HepG2 (cell line): ENCODE data around the gene C11orf91. TPM values are rescaled to one million over a fixed set of nuclear protein-coding genes. Genes with fewer than 3 reads are reported as not detected.

ENCODE experiments used
- CCDC6 ChIP-seq: sonication (generic); formaldehyde crosslinking; IDR thresholded peaks from 2 replicates; pipeline ENCODE4 v1.8.1; 2022; ENCODE audit warnings: mild to moderate bottlenecking, missing genetic modification reagents, moderate library complexity
- HES4 ChIP-seq: sonication (generic); formaldehyde crosslinking; IDR thresholded peaks from 2 replicates; pipeline ENCODE4 v1.9.0; 2021; ENCODE audit warnings: mild to moderate bottlenecking, missing genetic modification reagents, borderline replicate concordance
- KAT7 ChIP-seq: IDR thresholded peaks from 2 replicates; pipeline ENCODE4 v1.6.1; 2018; ENCODE audit warnings: borderline replicate concordance, missing compliant biosample characterization
- KDM4B ChIP-seq: sonication (generic); formaldehyde crosslinking; IDR thresholded peaks from 2 replicates; pipeline ENCODE4 v1.4.0; 2020; ENCODE audit warnings: missing genetic modification reagents
- MED13 ChIP-seq: sonication (generic); formaldehyde crosslinking; IDR thresholded peaks from 2 replicates; pipeline ENCODE4 v1.5.0; 2020; ENCODE audit warnings: missing genetic modification reagents
- MYC ChIP-seq: sonication (generic); formaldehyde crosslinking; IDR thresholded peaks from 2 replicates; pipeline ENCODE4 v1.9.0; 2021; ENCODE audit warnings: missing genetic modification reagents, borderline replicate concordance
- NFKB2 ChIP-seq: sonication (generic); formaldehyde crosslinking; IDR thresholded peaks from 2 replicates; pipeline ENCODE4 v1.4.0; 2020; ENCODE audit warnings: missing genetic modification reagents, borderline replicate concordance
- PAF1 ChIP-seq: IDR thresholded peaks from 2 replicates; pipeline ENCODE4 v1.6.1; 2016; ENCODE audit warnings: missing genetic modification reagents, missing compliant biosample characterization
- PRPF4 ChIP-seq: fragments of 200-400 bp; formaldehyde crosslinking; IDR thresholded peaks from 2 replicates; pipeline ENCODE4 v1.6.1; 2016; ENCODE audit warnings: low read length, low read depth; ENCODE audit not compliant: poor library complexity, severe bottlenecking
- SSRP1 ChIP-seq: IDR thresholded peaks from 2 replicates; pipeline ENCODE4 v1.6.1; 2016; ENCODE audit warnings: control low read depth
- TOE1 ChIP-seq: sonication (generic); formaldehyde crosslinking; IDR thresholded peaks from 2 replicates; pipeline ENCODE4 v1.4.0; 2020; ENCODE audit warnings: mild to moderate bottlenecking, missing genetic modification reagents
- ZNF136 ChIP-seq: sonication (generic); formaldehyde crosslinking; IDR thresholded peaks from 2 replicates; pipeline ENCODE4 v1.8.1; 2022; ENCODE audit warnings: low read depth, mild to moderate bottlenecking, moderate library complexity, missing genetic modification reagents
- ZNF264 ChIP-seq: sonication (generic); formaldehyde crosslinking; IDR thresholded peaks from 2 replicates; pipeline ENCODE4 v1.4.0; 2020; ENCODE audit warnings: missing genetic modification reagents
- ZNF383 ChIP-seq: sonication (generic); formaldehyde crosslinking; IDR thresholded peaks from 2 replicates; pipeline ENCODE4 v1.4.0; 2020; ENCODE audit warnings: missing genetic modification reagents, mild to moderate bottlenecking, borderline replicate concordance
- ZNF441 ChIP-seq: sonication (generic); formaldehyde crosslinking; IDR thresholded peaks from 2 replicates; pipeline ENCODE4 v1.7.0; 2021; ENCODE audit warnings: missing genetic modification reagents, borderline replicate concordance
- ZNF503 ChIP-seq: sonication (generic); formaldehyde crosslinking; IDR thresholded peaks from 2 replicates; pipeline ENCODE4 v1.4.0; 2020; ENCODE audit warnings: missing genetic modification reagents
- ZNF589 ChIP-seq: sonication (generic); formaldehyde crosslinking; conservative IDR thresholded peaks from 2 replicates; pipeline ENCODE4 v1.8.0; 2022; ENCODE audit warnings: mild to moderate bottlenecking, moderate library complexity, missing genetic modification reagents
- ZNF607 ChIP-seq: sonication (generic); formaldehyde crosslinking; IDR thresholded peaks from 2 replicates; pipeline ENCODE4 v1.5.1; 2020; ENCODE audit warnings: missing genetic modification reagents, mild to moderate bottlenecking, borderline replicate concordance
- ZNF704 ChIP-seq: sonication (generic); formaldehyde crosslinking; IDR thresholded peaks from 2 replicates; pipeline ENCODE4 v1.8.1; 2023; ENCODE audit warnings: mild to moderate bottlenecking, inconsistent platforms, moderate library complexity, missing genetic modification reagents, borderline replicate concordance
- polyA plus RNA-seq, 8 experiments: library from polyadenylated mRNA; depleted of rRNA in 3 of 8; stranded (reverse) in 7 of 8; unstranded in 1 of 8; fragments of >200 nt; fragmentation: Illumina TruSeq in 4 of 8; extraction: Trizol in 4 of 8; gene quantifications; 2 replicates each; pipeline versions ENCODE4 v1.2.1 to v1.2.3, GENCODE V29; 2011 to 2016; ENCODE audit warnings: low read depth in 4 of 8, missing spikeins in 1 of 8, mixed read lengths in 1 of 8; ENCODE audit not compliant: insufficient read depth in 1 of 8
- total RNA-seq, 5 experiments: library from RNA; depleted of rRNA; stranded (reverse); fragments of >200 nt; fragmentation: Illumina TruSeq; extraction: Trizol; gene quantifications; 2 replicates each; pipeline ENCODE4 v1.2.3, GENCODE V29; 2016; ENCODE audit warnings: low read depth in 1 of 5
- TF ChIP-seq, protein P1 (sequence below): sonication (generic); formaldehyde crosslinking; IDR thresholded peaks from 2 replicates; pipeline ENCODE4 v1.4.0; 2020; ENCODE audit warnings: missing genetic modification reagents

The C11orf91 gene
- total and polyA plus RNA-seq, 2 of the 13 experiments (the other 11 are each of a cell fraction or from before 2014, with no cell fraction given): 0.35 TPM; not detected in 1

DNA sequence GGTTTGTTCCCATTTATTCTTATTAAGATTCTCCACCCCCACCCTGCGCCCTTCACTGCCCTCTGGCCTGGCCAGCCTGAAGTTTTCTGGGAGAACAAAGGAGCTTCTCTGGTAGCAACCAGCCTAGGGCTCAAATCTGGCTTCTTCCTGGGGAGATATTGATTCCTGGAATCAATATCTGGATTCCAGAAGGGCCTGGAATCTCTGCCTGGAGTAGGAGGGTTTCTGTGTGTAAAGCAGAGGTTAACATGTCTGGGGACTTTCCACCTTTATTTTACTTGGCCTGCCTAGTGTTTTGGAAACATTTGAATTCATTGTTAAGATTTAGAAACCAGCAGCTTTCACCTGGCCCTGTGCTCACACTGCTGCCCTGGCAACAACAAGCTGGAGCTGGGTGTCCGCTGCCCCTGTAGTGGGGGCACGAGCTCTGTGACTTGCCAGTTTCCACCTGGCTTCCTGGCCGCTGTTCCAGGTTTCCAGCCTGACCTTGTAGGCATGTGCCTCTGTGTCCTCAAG lies 5.5 kb downstream of the C11orf91 start (continued):
- TF ChIP-seq, protein P1, sequence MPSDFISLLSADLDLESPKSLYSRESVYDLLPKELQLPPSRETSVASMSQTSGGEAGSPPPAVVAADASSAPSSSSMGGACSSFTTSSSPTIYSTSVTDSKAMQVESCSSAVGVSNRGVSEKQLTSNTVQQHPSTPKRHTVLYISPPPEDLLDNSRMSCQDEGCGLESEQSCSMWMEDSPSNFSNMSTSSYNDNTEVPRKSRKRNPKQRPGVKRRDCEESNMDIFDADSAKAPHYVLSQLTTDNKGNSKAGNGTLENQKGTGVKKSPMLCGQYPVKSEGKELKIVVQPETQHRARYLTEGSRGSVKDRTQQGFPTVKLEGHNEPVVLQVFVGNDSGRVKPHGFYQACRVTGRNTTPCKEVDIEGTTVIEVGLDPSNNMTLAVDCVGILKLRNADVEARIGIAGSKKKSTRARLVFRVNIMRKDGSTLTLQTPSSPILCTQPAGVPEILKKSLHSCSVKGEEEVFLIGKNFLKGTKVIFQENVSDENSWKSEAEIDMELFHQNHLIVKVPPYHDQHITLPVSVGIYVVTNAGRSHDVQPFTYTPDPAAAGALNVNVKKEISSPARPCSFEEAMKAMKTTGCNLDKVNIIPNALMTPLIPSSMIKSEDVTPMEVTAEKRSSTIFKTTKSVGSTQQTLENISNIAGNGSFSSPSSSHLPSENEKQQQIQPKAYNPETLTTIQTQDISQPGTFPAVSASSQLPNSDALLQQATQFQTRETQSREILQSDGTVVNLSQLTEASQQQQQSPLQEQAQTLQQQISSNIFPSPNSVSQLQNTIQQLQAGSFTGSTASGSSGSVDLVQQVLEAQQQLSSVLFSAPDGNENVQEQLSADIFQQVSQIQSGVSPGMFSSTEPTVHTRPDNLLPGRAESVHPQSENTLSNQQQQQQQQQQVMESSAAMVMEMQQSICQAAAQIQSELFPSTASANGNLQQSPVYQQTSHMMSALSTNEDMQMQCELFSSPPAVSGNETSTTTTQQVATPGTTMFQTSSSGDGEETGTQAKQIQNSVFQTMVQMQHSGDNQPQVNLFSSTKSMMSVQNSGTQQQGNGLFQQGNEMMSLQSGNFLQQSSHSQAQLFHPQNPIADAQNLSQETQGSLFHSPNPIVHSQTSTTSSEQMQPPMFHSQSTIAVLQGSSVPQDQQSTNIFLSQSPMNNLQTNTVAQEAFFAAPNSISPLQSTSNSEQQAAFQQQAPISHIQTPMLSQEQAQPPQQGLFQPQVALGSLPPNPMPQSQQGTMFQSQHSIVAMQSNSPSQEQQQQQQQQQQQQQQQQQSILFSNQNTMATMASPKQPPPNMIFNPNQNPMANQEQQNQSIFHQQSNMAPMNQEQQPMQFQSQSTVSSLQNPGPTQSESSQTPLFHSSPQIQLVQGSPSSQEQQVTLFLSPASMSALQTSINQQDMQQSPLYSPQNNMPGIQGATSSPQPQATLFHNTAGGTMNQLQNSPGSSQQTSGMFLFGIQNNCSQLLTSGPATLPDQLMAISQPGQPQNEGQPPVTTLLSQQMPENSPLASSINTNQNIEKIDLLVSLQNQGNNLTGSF (CRISPR knock-in tag): no peak
- TF ChIP-seq PRPF4 (no peak), TOE1 (CRISPR knock-in tag) (no peak), MED13 (CRISPR knock-in tag) (no peak), KAT7 (CRISPR knock-in tag) (no peak), ZNF441 (CRISPR knock-in tag) (no peak), SSRP1 (CRISPR knock-in tag) (no peak), ZNF136 (no peak), PAF1 (CRISPR knock-in tag) (no peak), KDM4B (CRISPR knock-in tag) (no peak), CCDC6 (no peak), ZNF383 (CRISPR knock-in tag) (no peak), ZNF503 (CRISPR knock-in tag) (no peak), ZNF589 (CRISPR knock-in tag) (no peak), ZNF264 (CRISPR knock-in tag) (no peak), ZNF704 (CRISPR knock-in tag) (no peak), ZNF607 (no peak), MYC (no peak), NFKB2 (CRISPR knock-in tag) (no peak), HES4 (CRISPR knock-in tag) (no peak)
